ENCODE measurements around the gene PAQR6.

- TF ChIP-seq SP1 (IDR thresholded peaks at IDR 0.05) (no peak), CTCF (IDR thresholded peaks at IDR 0.05; ENCODE audit: low read depth, low read length, missing input control) (no peak), TAF1 (conservative IDR thresholded peaks at IDR 0.05) (no peak), JUND (IDR thresholded peaks at IDR 0.05) (no peak)
- TF ChIP-seq, protein P1, sequence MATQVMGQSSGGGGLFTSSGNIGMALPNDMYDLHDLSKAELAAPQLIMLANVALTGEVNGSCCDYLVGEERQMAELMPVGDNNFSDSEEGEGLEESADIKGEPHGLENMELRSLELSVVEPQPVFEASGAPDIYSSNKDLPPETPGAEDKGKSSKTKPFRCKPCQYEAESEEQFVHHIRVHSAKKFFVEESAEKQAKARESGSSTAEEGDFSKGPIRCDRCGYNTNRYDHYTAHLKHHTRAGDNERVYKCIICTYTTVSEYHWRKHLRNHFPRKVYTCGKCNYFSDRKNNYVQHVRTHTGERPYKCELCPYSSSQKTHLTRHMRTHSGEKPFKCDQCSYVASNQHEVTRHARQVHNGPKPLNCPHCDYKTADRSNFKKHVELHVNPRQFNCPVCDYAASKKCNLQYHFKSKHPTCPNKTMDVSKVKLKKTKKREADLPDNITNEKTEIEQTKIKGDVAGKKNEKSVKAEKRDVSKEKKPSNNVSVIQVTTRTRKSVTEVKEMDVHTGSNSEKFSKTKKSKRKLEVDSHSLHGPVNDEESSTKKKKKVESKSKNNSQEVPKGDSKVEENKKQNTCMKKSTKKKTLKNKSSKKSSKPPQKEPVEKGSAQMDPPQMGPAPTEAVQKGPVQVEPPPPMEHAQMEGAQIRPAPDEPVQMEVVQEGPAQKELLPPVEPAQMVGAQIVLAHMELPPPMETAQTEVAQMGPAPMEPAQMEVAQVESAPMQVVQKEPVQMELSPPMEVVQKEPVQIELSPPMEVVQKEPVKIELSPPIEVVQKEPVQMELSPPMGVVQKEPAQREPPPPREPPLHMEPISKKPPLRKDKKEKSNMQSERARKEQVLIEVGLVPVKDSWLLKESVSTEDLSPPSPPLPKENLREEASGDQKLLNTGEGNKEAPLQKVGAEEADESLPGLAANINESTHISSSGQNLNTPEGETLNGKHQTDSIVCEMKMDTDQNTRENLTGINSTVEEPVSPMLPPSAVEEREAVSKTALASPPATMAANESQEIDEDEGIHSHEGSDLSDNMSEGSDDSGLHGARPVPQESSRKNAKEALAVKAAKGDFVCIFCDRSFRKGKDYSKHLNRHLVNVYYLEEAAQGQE (IDR thresholded peaks at IDR 0.05), result no peak
- TF ChIP-seq, protein P2, sequence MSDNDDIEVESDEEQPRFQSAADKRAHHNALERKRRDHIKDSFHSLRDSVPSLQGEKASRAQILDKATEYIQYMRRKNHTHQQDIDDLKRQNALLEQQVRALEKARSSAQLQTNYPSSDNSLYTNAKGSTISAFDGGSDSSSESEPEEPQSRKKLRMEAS (IDR thresholded peaks at IDR 0.05), result no peak
- TF ChIP-seq, protein P3, sequence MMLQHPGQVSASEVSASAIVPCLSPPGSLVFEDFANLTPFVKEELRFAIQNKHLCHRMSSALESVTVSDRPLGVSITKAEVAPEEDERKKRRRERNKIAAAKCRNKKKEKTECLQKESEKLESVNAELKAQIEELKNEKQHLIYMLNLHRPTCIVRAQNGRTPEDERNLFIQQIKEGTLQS (IDR thresholded peaks at IDR 0.05), result no peak
Observed at GRCh38 chr1:156284112-156284511, 36.3 kb upstream of the PAQR6 start, which contains the start of gene TMEM79.

Data from liver (tissue), 3 donors.